Smooth muscle cell of bladder (primary cell): Measurements from ENCODE around the gene BARHL2. TPM values are rescaled to one million over a fixed set of nuclear protein-coding genes. Genes with fewer than 3 reads are reported as not detected.

ENCODE experiments used
- total RNA-seq: library from RNA; depleted of rRNA; stranded (reverse); fragments of >200 nt; gene quantifications from 2 replicates; pipeline ENCODE4 v1.2.3, GENCODE V29; 2014

BARHL2 gene
- not detected in 2 replicates for total RNA-seq

GRCh38 chr1:90716552-90717355 is at the start of gene BARHL2:
Gene BARHL2 (minus strand): TSS chr1:90717302. CDS start chr1:90717195, 107 bp downstream.

